Esophagus (tissue), 2 donors: ENCODE measurements around the gene GUCY2C. TPM values are rescaled to one million over a fixed set of nuclear protein-coding genes. Genes with fewer than 3 reads are reported as not detected.

Experiments
- H3K27ac ChIP-seq, 2 donors: one replicate each; pipeline ENCODE4 v1.5.1; 2013; ENCODE audit warnings: low read depth in 2 of 2, mild to moderate bottlenecking in 2 of 2, inconsistent platforms in 1 of 2, low read length in 1 of 2, moderate library complexity in 1 of 2
- H3K27me3 ChIP-seq, 2 donors: one replicate each; pipeline ENCODE4 v1.6.1; 2013; ENCODE audit warnings: low read length in 2 of 2, control low read depth in 1 of 2, mild to moderate bottlenecking in 1 of 2; ENCODE audit not compliant: insufficient read depth in 2 of 2, control insufficient read depth in 1 of 2
- H3K36me3 ChIP-seq, 2 donors: one replicate each; pipeline ENCODE4 v1.6.1; 2013; ENCODE audit warnings: low read length in 1 of 2; ENCODE audit not compliant: control insufficient read depth in 2 of 2, insufficient read depth in 2 of 2
- H3K4me1 ChIP-seq, 2 donors: one replicate each; pipeline ENCODE4 v1.6.1; 2013; ENCODE audit warnings: low read length in 1 of 2; ENCODE audit not compliant: control insufficient read depth in 2 of 2, insufficient read depth in 2 of 2
- H3K4me3 ChIP-seq, 2 donors: one replicate each; pipeline ENCODE4 v1.5.1; 2013; ENCODE audit warnings: low read length in 2 of 2, mild to moderate bottlenecking in 2 of 2, low read depth in 1 of 2, moderate library complexity in 1 of 2
- H3K9me3 ChIP-seq, 2 donors: one replicate each; pipeline ENCODE4 v1.6.1; 2013; ENCODE audit warnings: mild to moderate bottlenecking in 2 of 2, low read depth in 1 of 2, low read length in 1 of 2, moderate library complexity in 1 of 2; ENCODE audit not compliant: control insufficient read depth in 2 of 2, insufficient read depth in 1 of 2
- WGBS, 2 donors: extraction: QIAGEN DNeasy Blood & Tissue Kit; methylation state at CpG; one replicate each; pipeline ENCODE4 v1.1.7; 2013; 5-methylcytosine and 5-hydroxymethylcytosine counted together
- polyA plus RNA-seq, 2 donors: library from polyadenylated mRNA; stranded (reverse); fragments of 200-250 nt; gene quantifications; one replicate each; pipeline ENCODE4 v1.2.3, GENCODE V29; 2013
- donor health status: healthy with polysubstance abuse.
- donor health status: Bipolar disorder and iron deficiency.

The GUCY2C gene
- polyA plus RNA-seq, 2 donors: 0.05 to 0.39 TPM

DNA sequence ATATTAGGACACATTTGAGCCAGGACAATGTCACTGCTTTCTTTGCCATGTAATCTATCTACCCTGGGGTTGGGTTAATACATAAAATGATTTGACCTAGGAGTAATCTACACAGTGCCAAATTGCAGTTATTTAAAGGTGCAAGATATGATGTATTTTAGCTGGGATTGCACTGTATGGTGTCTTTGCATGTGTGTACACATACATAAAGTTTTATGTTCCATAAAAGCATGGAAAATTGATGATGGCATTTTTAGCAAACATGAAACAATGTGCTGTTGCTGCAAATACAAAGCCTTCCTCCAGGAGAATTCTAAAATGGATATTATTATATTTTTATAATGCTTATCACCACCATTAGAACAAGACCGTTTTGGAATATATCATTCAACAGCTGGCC is 104.7 kb downstream of the GUCY2C start:
- Histone ChIP-seq H3K4me3 (no peak overlapping the region), H3K4me1 (no peaks in the 10 kb centered on the region), H3K27me3 (no peaks in the 10 kb centered on the region), H3K36me3 (no peaks in the 10 kb centered on the region), H3K27ac (no peak overlapping the region), H3K9me3 (no peaks in the 10 kb centered on the region)
- 46 to 67% methylated on average over 1 of the region's 1 CpG for WGBS, 2 donors

DNA sequence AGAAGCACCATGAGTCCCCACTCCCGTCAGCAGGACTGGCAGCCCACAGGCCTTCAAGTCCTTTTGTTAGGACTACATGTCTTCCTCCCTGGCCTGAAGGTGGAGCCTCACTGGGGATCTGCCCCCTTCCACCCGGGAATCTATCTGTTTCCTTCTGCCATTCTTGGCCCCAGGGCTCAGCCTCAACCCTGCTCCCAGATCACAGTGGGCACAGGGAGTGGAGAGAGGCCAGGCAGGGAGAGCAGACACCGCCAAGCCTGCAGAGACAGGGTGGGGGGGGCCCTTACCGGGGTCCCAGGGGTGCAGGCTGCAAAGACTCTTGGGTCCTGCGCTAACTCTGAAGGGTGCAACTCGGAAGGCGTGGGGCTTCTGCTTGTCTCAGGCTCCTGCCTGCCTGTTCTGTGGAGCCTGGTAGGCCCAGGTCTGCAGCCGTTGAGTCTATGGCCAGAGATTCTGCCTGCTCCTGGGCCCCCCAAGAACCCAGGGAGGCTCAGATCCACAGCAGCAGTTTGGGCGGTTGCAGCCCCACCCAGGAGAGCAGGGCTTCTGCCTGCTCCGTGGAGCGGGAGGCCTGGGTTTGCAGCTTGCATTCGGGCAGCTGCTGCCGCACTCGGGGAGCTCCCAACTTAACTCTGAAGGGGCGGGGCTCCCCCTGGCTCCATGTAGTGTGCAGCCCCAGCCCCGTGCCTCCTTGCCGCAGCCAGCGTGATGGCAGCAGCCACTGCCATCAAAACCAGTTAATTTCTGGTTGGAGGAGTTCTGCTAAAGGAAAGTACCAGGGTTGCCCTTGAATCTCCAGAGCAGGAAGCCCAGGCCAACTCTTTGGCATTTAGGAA is 107.0 kb downstream of the GUCY2C start:
- H3K27me3 ChIP-seq: no peaks in the 10 kb centered on the region
- H3K36me3 ChIP-seq: no peaks in the 10 kb centered on the region
- no peak overlapping the region for H3K4me3 ChIP-seq
- no peaks in the 10 kb centered on the region for H3K9me3 ChIP-seq
- no peaks in the 10 kb centered on the region for H3K4me1 ChIP-seq
- 90% methylated on average over 18 of the region's 18 CpGs for WGBS, 2 donors
- no peak overlapping the region for H3K27ac ChIP-seq

DNA sequence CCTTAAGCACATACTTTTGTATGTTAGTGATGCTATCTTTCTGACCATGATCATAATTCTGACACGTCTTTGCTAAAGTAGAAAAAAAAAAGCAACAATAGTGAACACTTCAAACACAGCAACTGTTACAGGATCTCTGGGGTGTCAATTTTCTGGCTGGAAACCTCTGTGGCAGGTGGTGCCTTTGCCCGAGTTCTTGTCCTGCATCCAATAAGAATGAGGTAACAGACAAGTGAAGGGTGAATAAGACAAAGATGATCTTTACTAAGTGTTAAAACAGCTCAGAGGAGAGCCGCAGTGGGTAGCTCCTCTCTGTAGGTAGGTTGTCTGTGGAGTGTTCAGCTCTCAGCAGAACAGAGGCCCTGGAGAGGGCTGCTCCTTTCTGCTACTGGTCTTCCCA is 107.8 kb downstream of the GUCY2C start:
- Histone ChIP-seq H3K36me3 (no peaks in the 10 kb centered on the region), H3K9me3 (no peaks in the 10 kb centered on the region), H3K27me3 (no peaks in the 10 kb centered on the region), H3K4me1 (no peaks in the 10 kb centered on the region), H3K4me3 (no peak overlapping the region), H3K27ac (no peak overlapping the region)
- 85 to 89% methylated on average over 3 of the region's 3 CpGs for WGBS, 2 donors

DNA sequence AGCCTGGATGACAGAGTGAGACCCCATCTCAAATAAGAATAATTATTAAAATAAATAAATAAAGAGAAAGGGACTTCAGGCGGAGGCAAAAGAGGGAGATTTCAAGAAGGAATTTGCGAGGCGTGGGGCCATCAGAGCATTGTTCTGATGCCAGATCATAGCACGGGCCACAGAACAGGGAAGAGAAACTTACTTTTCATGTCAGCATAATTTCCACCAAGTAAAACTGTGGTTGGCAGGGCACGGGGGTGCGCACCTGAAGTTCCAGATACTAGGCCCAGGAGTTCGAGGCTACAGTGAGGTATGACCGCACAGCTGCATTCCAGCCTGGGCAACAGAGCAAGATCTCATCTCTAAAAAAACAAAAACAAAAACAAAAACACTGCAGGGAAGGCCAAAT is 117.8 kb downstream of the GUCY2C start:
- Histone ChIP-seq H3K4me1 (no peaks in the 10 kb centered on the region), H3K36me3 (no peaks in the 10 kb centered on the region), H3K27me3 (no peaks in the 10 kb centered on the region), H3K27ac (no peak overlapping the region), H3K4me3 (no peak overlapping the region), H3K9me3 (no peaks in the 10 kb centered on the region)
- WGBS, 2 donors: 93 to 94% methylated on average over 8 of the region's 8 CpGs

DNA sequence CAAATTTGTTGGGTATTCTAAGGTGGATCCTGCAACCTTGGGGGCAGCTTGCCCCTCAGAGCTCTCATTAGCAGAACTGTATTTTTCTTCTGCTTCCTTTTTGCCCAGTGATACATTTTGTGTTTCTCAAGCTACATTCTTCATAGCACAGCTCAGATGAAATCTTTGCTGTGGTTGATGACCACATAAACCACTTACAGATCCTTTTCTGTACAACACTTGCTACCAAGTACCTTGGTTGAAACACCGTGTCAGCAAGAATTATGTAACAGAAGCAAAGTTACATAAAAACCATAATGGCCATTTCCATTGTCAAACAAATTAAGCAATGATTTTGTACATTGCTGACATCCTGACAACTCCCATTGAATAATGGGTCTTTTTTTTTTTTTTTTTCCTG is 119.1 kb downstream of the GUCY2C start:
- no peaks in the 10 kb centered on the region for H3K27me3 ChIP-seq
- no peak overlapping the region for H3K4me3 ChIP-seq
- no peaks in the 10 kb centered on the region for H3K4me1 ChIP-seq
- 59 to 67% methylated on average over 1 of the region's 1 CpG for WGBS, 2 donors
- H3K36me3 ChIP-seq: no peaks in the 10 kb centered on the region
- H3K9me3 ChIP-seq: no peaks in the 10 kb centered on the region
- H3K27ac ChIP-seq: no peak overlapping the region

DNA sequence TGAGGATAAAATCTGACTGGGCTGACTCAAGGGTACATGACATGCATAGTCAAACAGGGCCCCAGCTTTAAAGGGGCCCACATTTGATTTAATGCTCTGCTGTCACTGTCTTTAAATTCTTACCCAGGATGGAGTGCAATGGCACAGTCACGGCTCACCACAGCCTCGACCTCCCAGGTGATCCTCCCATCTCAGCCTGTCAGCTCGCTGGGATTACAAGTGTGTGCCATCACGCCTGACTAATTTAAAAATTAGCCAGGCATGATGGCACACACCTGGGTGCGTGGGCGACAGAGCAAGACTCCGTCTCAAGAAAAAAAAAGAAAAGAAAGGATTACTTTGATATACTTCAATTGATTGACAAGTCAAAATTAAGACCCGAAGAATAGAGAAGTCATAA is 119.5 kb downstream of the GUCY2C start:
- Histone ChIP-seq H3K36me3 (no peaks in the 10 kb centered on the region), H3K4me3 (no peak overlapping the region), H3K9me3 (no peaks in the 10 kb centered on the region), H3K4me1 (no peaks in the 10 kb centered on the region), H3K27ac (no peak overlapping the region), H3K27me3 (no peaks in the 10 kb centered on the region)
- 76 to 80% methylated on average over 8 of the region's 8 CpGs for WGBS, 2 donors

DNA sequence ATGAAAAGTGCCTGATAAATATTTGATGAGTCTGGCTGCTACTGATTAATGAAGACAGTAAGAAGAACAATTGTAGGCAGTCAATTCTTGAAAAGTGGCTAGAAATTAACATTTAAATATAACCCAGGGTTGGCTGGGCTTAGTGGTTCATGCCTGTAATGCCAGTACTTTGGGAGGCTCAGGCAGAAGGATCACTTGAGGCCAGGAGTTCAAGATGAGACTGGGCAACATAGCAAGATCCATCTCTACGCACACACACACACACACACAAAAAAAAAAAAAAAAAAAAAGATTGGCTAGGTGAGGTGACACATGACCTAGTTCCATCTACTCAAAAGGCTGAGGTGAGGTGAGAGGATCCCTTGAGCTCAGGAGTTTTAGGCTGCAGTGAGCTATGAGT is 120.8 kb downstream of the GUCY2C start:
- Histone ChIP-seq H3K36me3 (no peaks in the 10 kb centered on the region), H3K4me1 (no peaks in the 10 kb centered on the region), H3K27ac (no peak overlapping the region), H3K9me3 (no peaks in the 10 kb centered on the region), H3K4me3 (no peak overlapping the region), H3K27me3 (no peaks in the 10 kb centered on the region)
- WGBS, 2 donors: 89 to 93% methylated on average over 1 of the region's 1 CpG

DNA sequence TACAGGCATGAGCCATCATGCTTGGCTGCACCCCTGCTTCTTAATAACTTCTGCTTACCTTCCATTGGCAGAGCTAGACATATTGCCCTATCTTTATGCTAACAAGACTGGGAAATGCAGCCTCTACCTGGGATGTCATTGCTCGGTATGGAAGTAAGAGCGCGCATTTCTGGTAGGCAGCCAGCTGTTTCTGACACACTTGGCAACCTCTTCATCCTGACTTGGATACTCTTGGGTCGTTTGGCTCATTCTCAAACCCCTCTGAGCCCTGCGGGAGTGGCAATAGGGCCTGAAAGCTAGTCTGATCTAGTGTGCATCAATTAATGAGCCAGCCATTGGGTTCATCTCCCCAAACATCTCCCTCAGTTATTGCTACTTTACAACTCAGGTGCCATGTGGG is 123.3 kb downstream of the GUCY2C start:
- no peaks in the 10 kb centered on the region for H3K36me3 ChIP-seq
- H3K9me3 ChIP-seq: no peaks in the 10 kb centered on the region
- 72 to 73% methylated on average over 5 of the region's 5 CpGs for WGBS, 2 donors
- H3K4me1 ChIP-seq: no peaks in the 10 kb centered on the region
- no peak overlapping the region for H3K4me3 ChIP-seq
- no peak overlapping the region for H3K27ac ChIP-seq
- no peaks in the 10 kb centered on the region for H3K27me3 ChIP-seq

DNA sequence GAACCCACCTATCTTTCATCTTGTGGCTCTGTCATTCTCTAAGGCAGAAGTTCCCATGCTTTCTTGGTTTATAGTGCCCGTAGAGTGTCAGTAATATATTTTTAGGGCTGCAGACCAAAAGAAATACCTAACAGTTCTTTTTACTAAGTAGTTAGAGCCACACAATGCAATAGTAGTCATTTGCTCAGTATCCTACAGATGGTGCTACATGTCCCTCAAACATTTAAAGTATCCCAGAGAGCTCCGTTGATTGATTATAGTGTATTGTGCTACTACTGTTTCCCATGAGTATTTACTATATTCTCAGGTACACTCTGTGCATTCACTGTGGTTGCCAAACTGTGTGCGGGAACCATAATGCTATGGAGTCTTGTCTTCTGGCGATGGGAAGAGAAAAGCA is 124.0 kb downstream of the GUCY2C start:
- H3K4me3 ChIP-seq: no peak overlapping the region
- H3K4me1 ChIP-seq: no peaks in the 10 kb centered on the region
- H3K36me3 ChIP-seq: no peaks in the 10 kb centered on the region
- H3K9me3 ChIP-seq: no peaks in the 10 kb centered on the region
- 86 to 87% methylated on average over 4 of the region's 4 CpGs for WGBS, 2 donors
- H3K27me3 ChIP-seq: no peaks in the 10 kb centered on the region
- no peak overlapping the region for H3K27ac ChIP-seq

DNA sequence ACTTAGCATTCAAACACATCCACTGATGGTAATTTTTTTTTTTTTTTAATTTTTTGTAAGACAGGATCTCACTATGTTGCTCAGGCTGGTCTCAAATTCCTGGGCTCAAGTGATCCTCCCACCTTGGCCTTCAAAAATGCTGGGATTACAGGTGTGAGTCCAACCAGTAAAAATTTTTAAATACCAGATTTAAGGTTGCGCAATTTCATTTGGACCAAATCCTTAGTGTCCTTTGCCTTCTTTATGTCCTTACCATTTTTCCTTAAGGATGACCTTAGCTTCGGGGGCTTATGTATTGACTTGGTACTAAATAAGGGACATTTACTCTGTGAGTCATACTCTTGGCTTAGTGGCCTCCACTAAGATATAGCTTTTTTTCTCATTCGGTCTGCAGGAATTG is 124.6 kb downstream of the GUCY2C start:
- WGBS, 2 donors: 79 to 91% methylated on average over 3 of the region's 3 CpGs
- no peaks in the 10 kb centered on the region for H3K4me1 ChIP-seq
- no peaks in the 10 kb centered on the region for H3K36me3 ChIP-seq
- H3K4me3 ChIP-seq: no peak overlapping the region
- H3K27ac ChIP-seq: no peak overlapping the region
- H3K9me3 ChIP-seq: no peaks in the 10 kb centered on the region
- no peaks in the 10 kb centered on the region for H3K27me3 ChIP-seq
